ENCODE measurements around the gene CACNA1S. TPM values are rescaled to one million over a fixed set of nuclear protein-coding genes. Genes with fewer than 3 reads are reported as not detected.

CACNA1S gene
- total RNA-seq, 1 experiment from 2014 or later = not detected

- Histone ChIP-seq H3K27me3 (ENCODE audit: low read length) (no peaks in the 10 kb centered on the region), H3K79me2 (ENCODE audit: low read length) (no peaks in the 10 kb centered on the region), H3K9me3 (ENCODE audit: low read length) (no peaks in the 10 kb centered on the region), H3K4me2 (ENCODE audit: low read depth, low read length, poor library complexity, severe bottlenecking) (no peak overlapping the region), H3K4me1 (ENCODE audit: low read length) (no peaks in the 10 kb centered on the region), H2AFZ (ENCODE audit: low read length) (no peak overlapping the region), H3K4me3 (ENCODE audit: low read length) (no peak overlapping the region), H3K27ac (ENCODE audit: low read length) (no peak overlapping the region), H4K20me1 (ENCODE audit: insufficient read depth, low read depth, low read length) (no peaks in the 10 kb centered on the region), H3K9me2 (replicated peaks; ENCODE audit: insufficient read depth, low read length) (no peaks in the 10 kb centered on the region), H3K9ac (ENCODE audit: low read length) (no peak overlapping the region), H3K36me3 (ENCODE audit: insufficient read depth, low read length) (no peaks in the 10 kb centered on the region)
- DNase-seq = no peak
Observed at GRCh38 chr1:201013031-201013485, 99.2 kb downstream of the CACNA1S start.

- DNase-seq = no peak
- Histone ChIP-seq H4K20me1 (ENCODE audit: insufficient read depth, low read depth, low read length) (no peaks in the 10 kb centered on the region), H3K9ac (ENCODE audit: low read length) (no peak overlapping the region), H3K79me2 (ENCODE audit: low read length) (no peaks in the 10 kb centered on the region), H3K36me3 (ENCODE audit: insufficient read depth, low read length) (no peaks in the 10 kb centered on the region), H3K4me3 (ENCODE audit: low read length) (no peak overlapping the region), H3K27me3 (ENCODE audit: low read length) (no peaks in the 10 kb centered on the region), H3K4me2 (ENCODE audit: low read depth, low read length, poor library complexity, severe bottlenecking) (no peak overlapping the region), H3K4me1 (ENCODE audit: low read length) (no peaks in the 10 kb centered on the region), H3K9me3 (ENCODE audit: low read length) (no peaks in the 10 kb centered on the region), H3K27ac (ENCODE audit: low read length) (no peak overlapping the region), H3K9me2 (replicated peaks; ENCODE audit: insufficient read depth, low read length) (no peaks in the 10 kb centered on the region), H2AFZ (ENCODE audit: low read length) (no peak overlapping the region)
Observed at GRCh38 chr1:201011616-201012015, 100.6 kb downstream of the CACNA1S start.

- Histone ChIP-seq H3K27ac (ENCODE audit: low read length) (no peak overlapping the region), H3K4me2 (ENCODE audit: low read depth, low read length, poor library complexity, severe bottlenecking) (no peak overlapping the region), H3K27me3 (ENCODE audit: low read length) (no peaks in the 10 kb centered on the region), H3K4me1 (ENCODE audit: low read length) (no peaks in the 10 kb centered on the region), H3K9ac (ENCODE audit: low read length) (no peak overlapping the region), H3K36me3 (ENCODE audit: insufficient read depth, low read length) (no peaks in the 10 kb centered on the region), H4K20me1 (ENCODE audit: insufficient read depth, low read depth, low read length) (no peaks in the 10 kb centered on the region), H3K79me2 (ENCODE audit: low read length) (no peaks in the 10 kb centered on the region), H3K4me3 (ENCODE audit: low read length) (no peak overlapping the region), H3K9me3 (ENCODE audit: low read length) (no peaks in the 10 kb centered on the region), H2AFZ (ENCODE audit: low read length) (no peak overlapping the region), H3K9me2 (replicated peaks; ENCODE audit: insufficient read depth, low read length) (no peaks in the 10 kb centered on the region)
- no peak for DNase-seq
Observed at GRCh38 chr1:201009962-201010645, 102.1 kb downstream of the CACNA1S start.

- no peak overlapping the region for H3K9ac ChIP-seq (ENCODE audit: low read length)
- no peak overlapping the region for H3K27ac ChIP-seq (ENCODE audit: low read length)
- no peak overlapping the region for H2AFZ ChIP-seq (ENCODE audit: low read length)
- H3K4me3 ChIP-seq (ENCODE audit: low read length) = no peak overlapping the region
- H3K36me3 ChIP-seq (ENCODE audit: insufficient read depth, low read length) = no peaks in the 10 kb centered on the region
- H4K20me1 ChIP-seq (ENCODE audit: insufficient read depth, low read depth, low read length) = no peaks in the 10 kb centered on the region
- DNase-seq = no peak
- no peaks in the 10 kb centered on the region for H3K4me1 ChIP-seq (ENCODE audit: low read length)
- no peaks in the 10 kb centered on the region for H3K79me2 ChIP-seq (ENCODE audit: low read length)
- no peaks in the 10 kb centered on the region for H3K27me3 ChIP-seq (ENCODE audit: low read length)
- H3K9me2 ChIP-seq (replicated peaks; ENCODE audit: insufficient read depth, low read length) = no peaks in the 10 kb centered on the region
- H3K4me2 ChIP-seq (ENCODE audit: low read depth, low read length, poor library complexity, severe bottlenecking) = no peak overlapping the region
- no peaks in the 10 kb centered on the region for H3K9me3 ChIP-seq (ENCODE audit: low read length)
Observed at GRCh38 chr1:201008666-201009360, 103.4 kb downstream of the CACNA1S start.

- no peak for DNase-seq
- no peaks in the 10 kb centered on the region for H3K27me3 ChIP-seq (ENCODE audit: low read length)
- H3K9ac ChIP-seq (ENCODE audit: low read length) = no peak overlapping the region
- H3K79me2 ChIP-seq (ENCODE audit: low read length) = no peaks in the 10 kb centered on the region
- H3K4me3 ChIP-seq (ENCODE audit: low read length) = no peak overlapping the region
- H3K27ac ChIP-seq (ENCODE audit: low read length) = no peak overlapping the region
- H3K4me1 ChIP-seq (ENCODE audit: low read length) = no peaks in the 10 kb centered on the region
- H3K9me2 ChIP-seq (replicated peaks; ENCODE audit: insufficient read depth, low read length) = no peaks in the 10 kb centered on the region
- no peak overlapping the region for H2AFZ ChIP-seq (ENCODE audit: low read length)
- no peaks in the 10 kb centered on the region for H4K20me1 ChIP-seq (ENCODE audit: insufficient read depth, low read depth, low read length)
- H3K4me2 ChIP-seq (ENCODE audit: low read depth, low read length, poor library complexity, severe bottlenecking) = no peak overlapping the region
- H3K9me3 ChIP-seq (ENCODE audit: low read length) = no peaks in the 10 kb centered on the region
- H3K36me3 ChIP-seq (ENCODE audit: insufficient read depth, low read length) = no peaks in the 10 kb centered on the region
Observed at GRCh38 chr1:201007481-201007880, 104.7 kb downstream of the CACNA1S start.

DNA sequence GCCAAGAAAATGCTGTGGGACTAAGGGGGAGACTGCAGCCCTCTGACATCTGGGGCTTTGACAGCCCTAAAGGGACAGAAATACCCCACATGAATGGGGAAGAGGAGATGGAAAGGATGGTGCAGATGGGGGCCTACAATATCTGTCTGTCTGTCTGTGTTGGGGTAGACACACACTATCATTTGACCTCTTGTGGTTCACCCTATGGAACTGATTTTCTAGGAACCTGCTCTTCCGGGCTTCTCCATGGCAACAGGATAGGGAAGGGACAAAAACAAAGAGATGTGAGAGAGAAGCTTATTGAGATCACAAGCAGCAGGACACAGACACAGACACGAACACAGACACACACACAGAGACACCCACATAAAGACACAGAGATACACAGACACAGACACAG is 105.8 kb downstream of the CACNA1S start:
- H3K4me2 ChIP-seq (ENCODE audit: low read depth, low read length, poor library complexity, severe bottlenecking) = no peak overlapping the region
- H3K79me2 ChIP-seq (ENCODE audit: low read length) = no peaks in the 10 kb centered on the region
- H3K27me3 ChIP-seq (ENCODE audit: low read length) = no peaks in the 10 kb centered on the region
- no peaks in the 10 kb centered on the region for H3K9me3 ChIP-seq (ENCODE audit: low read length)
- H2AFZ ChIP-seq (ENCODE audit: low read length) = no peak overlapping the region
- H3K4me1 ChIP-seq (ENCODE audit: low read length) = no peaks in the 10 kb centered on the region
- no peaks in the 10 kb centered on the region for H4K20me1 ChIP-seq (ENCODE audit: insufficient read depth, low read depth, low read length)
- H3K36me3 ChIP-seq (ENCODE audit: insufficient read depth, low read length) = no peaks in the 10 kb centered on the region
- H3K9ac ChIP-seq (ENCODE audit: low read length) = no peak overlapping the region
- no peak overlapping the region for H3K4me3 ChIP-seq (ENCODE audit: low read length)
- no peak overlapping the region for H3K27ac ChIP-seq (ENCODE audit: low read length)
- no peak for DNase-seq
- no peaks in the 10 kb centered on the region for H3K9me2 ChIP-seq (replicated peaks; ENCODE audit: insufficient read depth, low read length)

GRCh38 chr1:201004732-201005131 is 107.5 kb downstream of the CACNA1S start:
- Histone ChIP-seq H3K27ac (ENCODE audit: low read length) (no peak overlapping the region), H3K36me3 (ENCODE audit: insufficient read depth, low read length) (no peaks in the 10 kb centered on the region), H3K4me3 (ENCODE audit: low read length) (no peak overlapping the region), H3K9me3 (ENCODE audit: low read length) (no peaks in the 10 kb centered on the region), H3K4me2 (ENCODE audit: low read depth, low read length, poor library complexity, severe bottlenecking) (no peak overlapping the region), H3K4me1 (ENCODE audit: low read length) (no peaks in the 10 kb centered on the region), H3K9me2 (replicated peaks; ENCODE audit: insufficient read depth, low read length) (no peaks in the 10 kb centered on the region), H3K9ac (ENCODE audit: low read length) (no peak overlapping the region), H4K20me1 (ENCODE audit: insufficient read depth, low read depth, low read length) (no peaks in the 10 kb centered on the region), H3K79me2 (ENCODE audit: low read length) (no peaks in the 10 kb centered on the region), H2AFZ (ENCODE audit: low read length) (no peak overlapping the region), H3K27me3 (ENCODE audit: low read length) (no peaks in the 10 kb centered on the region)
- DNase-seq = no peak

GRCh38 chr1:201004154-201004553 is 108.1 kb downstream of the CACNA1S start:
- Histone ChIP-seq H3K9me2 (replicated peaks; ENCODE audit: insufficient read depth, low read length) (no peaks in the 10 kb centered on the region), H3K27me3 (ENCODE audit: low read length) (no peaks in the 10 kb centered on the region), H4K20me1 (ENCODE audit: insufficient read depth, low read depth, low read length) (no peaks in the 10 kb centered on the region), H3K4me2 (ENCODE audit: low read depth, low read length, poor library complexity, severe bottlenecking) (no peak overlapping the region), H3K4me1 (ENCODE audit: low read length) (no peaks in the 10 kb centered on the region), H2AFZ (ENCODE audit: low read length) (no peak overlapping the region), H3K9me3 (ENCODE audit: low read length) (no peaks in the 10 kb centered on the region), H3K79me2 (ENCODE audit: low read length) (no peaks in the 10 kb centered on the region), H3K4me3 (ENCODE audit: low read length) (no peak overlapping the region), H3K36me3 (ENCODE audit: insufficient read depth, low read length) (no peaks in the 10 kb centered on the region), H3K27ac (ENCODE audit: low read length) (no peak overlapping the region), H3K9ac (ENCODE audit: low read length) (no peak overlapping the region)
- DNase-seq = no peak

Measured in Karpas-422 (cell line).